Measurements from ENCODE around the gene CLIP1. TPM values are rescaled to one million over a fixed set of nuclear protein-coding genes. Genes with fewer than 3 reads are reported as not detected.
A peak's percentile ranks its signal among the peaks of the same experiment; 100 is the strongest.

CLIP1 gene
- total and polyA plus RNA-seq, 2 of the 13 experiments (the other 11 are each of a cell fraction or from before 2014, with no cell fraction given) = 28.9 to 43.7 TPM

DNA sequence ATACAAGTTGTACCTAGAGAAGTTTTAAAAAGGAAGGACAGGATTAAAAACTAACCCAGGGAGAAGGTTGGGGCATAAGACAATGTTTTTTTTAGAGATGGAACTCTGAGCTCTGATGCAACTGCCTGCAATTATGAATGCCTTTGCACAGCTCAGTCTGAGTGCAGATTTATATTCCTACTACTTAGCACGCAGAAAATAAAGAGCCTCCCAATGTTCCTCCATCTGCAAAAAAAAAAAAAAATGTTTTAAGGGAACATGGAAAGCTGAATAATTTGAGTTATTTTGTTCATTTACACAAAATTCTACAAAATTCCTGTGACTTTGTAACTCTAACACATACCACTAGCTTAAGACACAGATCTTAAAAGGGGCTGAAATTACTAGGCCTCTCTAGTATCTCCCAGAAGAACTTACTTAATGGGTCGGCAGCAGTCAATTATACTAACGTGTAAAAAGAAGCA is 15.7 kb downstream of the CLIP1 start (continued):
- peak; percentile 89 for TF ChIP-seq CEBPB (IDR thresholded peaks at IDR 0.05; ENCODE audit: borderline replicate concordance, low read depth, low read length)
- TF ChIP-seq SP1 (IDR thresholded peaks at IDR 0.05) = no peak
- no peak for TF ChIP-seq SP1 (CRISPR knock-in tag; IDR thresholded peaks at IDR 0.05)
- no peak for TF ChIP-seq FOXM1 (CRISPR knock-in tag; IDR thresholded peaks at IDR 0.05)
- TF ChIP-seq ZNF580 (CRISPR knock-in tag; IDR thresholded peaks at IDR 0.05; ENCODE audit: borderline replicate concordance, low read depth) = no peak
- TF ChIP-seq ZC3H13 (CRISPR knock-in tag; IDR thresholded peaks at IDR 0.05) = no peak
- TF ChIP-seq RARA (CRISPR knock-in tag; IDR thresholded peaks at IDR 0.05) = peak; percentile 52
- no peak for TF ChIP-seq USF2 (IDR thresholded peaks at IDR 0.05; ENCODE audit: low read depth, low read length)
- TF ChIP-seq USF2 (CRISPR knock-in tag; IDR thresholded peaks at IDR 0.05; ENCODE audit: borderline replicate concordance) = no peak
- TF ChIP-seq, protein P1, sequence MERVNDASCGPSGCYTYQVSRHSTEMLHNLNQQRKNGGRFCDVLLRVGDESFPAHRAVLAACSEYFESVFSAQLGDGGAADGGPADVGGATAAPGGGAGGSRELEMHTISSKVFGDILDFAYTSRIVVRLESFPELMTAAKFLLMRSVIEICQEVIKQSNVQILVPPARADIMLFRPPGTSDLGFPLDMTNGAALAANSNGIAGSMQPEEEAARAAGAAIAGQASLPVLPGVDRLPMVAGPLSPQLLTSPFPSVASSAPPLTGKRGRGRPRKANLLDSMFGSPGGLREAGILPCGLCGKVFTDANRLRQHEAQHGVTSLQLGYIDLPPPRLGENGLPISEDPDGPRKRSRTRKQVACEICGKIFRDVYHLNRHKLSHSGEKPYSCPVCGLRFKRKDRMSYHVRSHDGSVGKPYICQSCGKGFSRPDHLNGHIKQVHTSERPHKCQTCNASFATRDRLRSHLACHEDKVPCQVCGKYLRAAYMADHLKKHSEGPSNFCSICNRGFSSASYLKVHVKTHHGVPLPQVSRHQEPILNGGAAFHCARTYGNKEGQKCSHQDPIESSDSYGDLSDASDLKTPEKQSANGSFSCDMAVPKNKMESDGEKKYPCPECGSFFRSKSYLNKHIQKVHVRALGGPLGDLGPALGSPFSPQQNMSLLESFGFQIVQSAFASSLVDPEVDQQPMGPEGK (CRISPR knock-in tag; IDR thresholded peaks at IDR 0.05) = 0 out of 2 replicates have a peak, but pooled peaks have one; percentile 41
- no peak for TF ChIP-seq ETV6 (CRISPR knock-in tag; conservative IDR thresholded peaks at IDR 0.05)
- TF ChIP-seq FOXA3 (CRISPR knock-in tag; IDR thresholded peaks at IDR 0.05) = peak; percentile 40; the same call in 1 of the 2 replicates
- TF ChIP-seq ZBTB2 (CRISPR knock-in tag; IDR thresholded peaks at IDR 0.05; ENCODE audit: low read depth) = no peak
- TF ChIP-seq ONECUT2 (CRISPR knock-in tag; IDR thresholded peaks at IDR 0.05) = no peak
- TF ChIP-seq SOX5 (CRISPR knock-in tag; IDR thresholded peaks at IDR 0.05; ENCODE audit: borderline replicate concordance) = peak; percentile 12; the same call in 1 of the 2 replicates
- no peak for TF ChIP-seq ARID3A (IDR thresholded peaks at IDR 0.05; ENCODE audit: low read depth, low read length)
- peak; percentile 79 for TF ChIP-seq GATAD2A (CRISPR knock-in tag; IDR thresholded peaks at IDR 0.05)
- 0 out of 2 replicates have a peak, but pooled peaks have one; percentile 5 for TF ChIP-seq NFIC (IDR thresholded peaks at IDR 0.05; ENCODE audit: low read length)
